HG02623 (cell line): ENCODE results near the gene INSL6.
"Not testable (repeated sequence)": the region's sequence is repeated elsewhere in the genome, so short reads cannot be mapped to it uniquely, and the experiment has no call there.

Experiments used
- ATAC-seq: cut with Tn5 transposase; IDR thresholded peaks from one replicate; pipeline ENCODE4 v1.9.1; 2021; ENCODE audit warnings: moderate library complexity; ENCODE audit not compliant: unreplicated experiment

The INSL6 gene

DNA sequence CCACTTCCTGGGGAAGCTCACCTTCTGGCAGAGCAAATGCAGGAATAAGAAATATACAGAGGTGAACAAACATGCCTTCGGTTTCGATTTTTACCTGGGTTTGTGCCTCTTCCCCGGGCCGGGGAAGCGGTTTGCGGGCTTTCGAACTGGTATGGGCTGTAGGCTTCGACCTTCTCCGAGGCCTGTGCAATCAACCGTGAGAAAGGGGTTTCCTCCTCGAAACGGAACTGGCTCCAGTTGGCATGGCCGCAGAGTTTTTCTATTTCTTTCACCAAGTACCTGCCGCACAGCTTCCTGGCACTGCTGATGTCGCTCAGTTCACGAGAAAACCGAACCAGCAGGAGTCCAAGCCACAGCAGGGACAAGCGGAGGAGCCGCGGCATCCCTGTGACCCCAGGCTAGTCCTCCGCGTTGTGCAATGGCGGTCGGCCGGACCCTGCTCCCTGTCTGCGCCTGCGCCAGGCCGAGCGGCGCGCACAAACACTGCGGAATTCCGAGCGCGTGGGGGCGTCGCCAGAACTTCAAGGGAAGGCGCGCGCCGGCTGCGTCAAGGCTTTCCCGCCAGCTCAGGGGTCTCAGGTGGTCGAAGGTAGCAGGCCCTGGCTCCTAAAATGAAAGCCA is at the start of gene INSL6:
INSL6 (minus strand) TSS at position 420 of the 621 bp plus-strand sequence; CDS start at position 383, 37 bp downstream.
- no peak for ATAC-seq

DNA sequence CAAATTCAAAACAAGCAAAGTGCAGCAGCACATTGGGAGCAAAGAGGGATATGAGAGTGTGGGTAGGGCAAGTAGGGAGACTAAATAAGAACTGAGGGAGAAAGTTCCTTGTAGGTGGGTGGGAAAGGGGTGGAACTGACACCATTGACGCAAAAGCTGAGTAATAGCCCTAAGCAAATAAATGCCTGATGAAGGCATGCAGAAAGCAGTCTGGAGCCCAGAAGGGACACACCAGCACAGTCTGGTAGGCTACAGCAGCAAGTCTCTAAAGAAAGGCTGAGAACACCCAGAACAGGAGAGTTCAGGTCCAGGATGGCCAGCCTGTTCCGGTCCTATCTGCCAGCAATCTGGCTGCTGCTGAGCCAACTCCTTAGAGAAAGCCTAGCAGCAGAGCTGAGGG is 45.8 kb upstream of the INSL6 start, which contains the start of gene INSL4:
INSL4 (plus strand) TSS at position 208 of the 400 bp plus-strand sequence; CDS start at position 313, 105 bp downstream.
- ATAC-seq: no peak

DNA sequence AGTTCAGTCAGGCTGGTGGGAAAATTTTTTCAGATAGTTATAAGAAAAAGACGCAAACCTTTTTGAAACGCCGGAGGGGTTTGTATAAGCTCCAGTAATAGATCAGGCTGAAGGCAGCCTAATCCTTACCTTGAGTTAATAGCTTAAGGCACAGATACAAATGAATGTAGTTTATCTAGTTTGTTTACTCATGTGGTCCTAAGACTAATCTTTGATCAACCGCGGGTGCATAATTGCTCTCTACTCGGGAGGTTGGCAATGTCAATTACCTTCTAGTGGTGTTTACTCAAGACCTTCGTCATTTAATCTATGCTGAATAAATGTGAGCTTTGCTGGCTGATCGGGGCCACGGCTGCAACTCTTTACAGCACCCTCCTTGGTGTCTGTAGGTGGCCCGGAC is 45.1 kb upstream of the INSL6 start:
- ATAC-seq: no peak

GRCh38 chr9:5205071-5205470 is 19.6 kb upstream of the INSL6 start:
- no peak for ATAC-seq

GRCh38 chr9:5195463-5195862 is 10.0 kb upstream of the INSL6 start:
- no peak for ATAC-seq

- no peak for ATAC-seq
These were observed 7.9 kb upstream of the INSL6 start for GRCh38 chr9:5193345-5193744.

DNA sequence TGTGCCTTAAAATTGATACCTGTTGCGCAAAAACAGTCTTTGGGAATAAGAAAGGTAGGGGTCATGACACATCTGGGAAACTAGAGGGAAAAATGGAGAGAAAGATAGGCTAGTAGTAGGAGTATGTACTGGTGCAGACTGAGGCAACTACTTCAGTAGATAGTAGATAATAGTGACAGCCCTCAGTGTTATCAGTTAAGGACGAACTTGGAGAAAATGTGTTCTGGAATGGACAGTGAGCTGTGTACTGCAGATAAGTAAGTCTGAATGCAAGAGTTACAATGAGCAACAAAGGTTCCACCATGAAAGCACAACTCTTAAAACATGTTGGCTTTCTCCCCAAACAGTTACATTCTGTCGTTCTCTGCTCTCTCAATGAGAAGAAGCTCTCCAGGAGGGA is 6.5 kb upstream of the INSL6 start:
- ATAC-seq: no peak

DNA sequence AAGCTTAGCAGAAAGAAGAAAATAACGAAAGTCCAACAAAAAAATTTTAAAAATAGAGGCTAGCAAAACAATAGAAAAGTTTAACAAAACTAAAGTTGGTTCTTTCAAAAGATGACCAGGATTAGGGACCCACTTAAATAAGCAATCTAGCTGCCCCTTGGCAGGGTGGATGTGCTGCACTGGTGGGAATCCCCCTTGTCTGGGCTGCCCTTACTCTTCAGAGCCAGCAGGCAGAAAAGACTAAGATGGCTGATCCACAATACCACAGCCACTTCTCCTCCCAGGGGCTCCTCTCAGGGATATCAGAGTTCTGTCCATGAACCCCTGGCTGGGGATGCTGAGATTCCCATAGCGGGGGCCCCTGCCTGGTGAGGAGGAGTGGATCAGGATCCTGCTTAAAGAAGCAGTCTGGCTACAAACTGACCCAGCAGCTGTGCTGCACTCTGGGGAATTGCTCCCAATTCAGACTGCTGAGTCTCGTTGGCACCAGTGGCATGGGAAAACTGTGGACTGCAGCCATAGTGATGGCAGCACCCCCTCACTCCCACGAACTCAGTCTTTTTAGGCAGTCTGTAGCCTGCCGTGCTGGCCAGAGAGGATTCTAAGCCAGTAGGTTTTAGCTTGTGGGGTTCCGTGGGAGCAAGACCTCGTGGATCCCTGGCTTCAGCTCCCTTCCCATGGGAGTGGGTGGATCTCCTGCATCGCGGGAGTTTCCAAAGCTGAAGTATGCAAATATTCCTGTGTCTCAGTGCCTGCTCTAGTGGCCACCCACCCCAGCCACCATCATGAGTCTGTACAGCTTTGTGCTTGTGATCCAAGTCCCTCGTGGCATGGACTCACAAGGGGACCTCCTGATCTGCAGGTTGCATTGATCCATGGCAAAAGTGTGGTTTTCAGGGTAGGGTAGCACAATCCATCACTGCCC is 2.9 kb upstream of the INSL6 start:
- ATAC-seq: no peak

- ATAC-seq: no peak
These were observed 1.2 kb upstream of the INSL6 start for GRCh38 chr9:5186416-5187169.

GRCh38 chr9:5184776-5185175 is 663 bp downstream of the INSL6 start:
- no peak for ATAC-seq

DNA sequence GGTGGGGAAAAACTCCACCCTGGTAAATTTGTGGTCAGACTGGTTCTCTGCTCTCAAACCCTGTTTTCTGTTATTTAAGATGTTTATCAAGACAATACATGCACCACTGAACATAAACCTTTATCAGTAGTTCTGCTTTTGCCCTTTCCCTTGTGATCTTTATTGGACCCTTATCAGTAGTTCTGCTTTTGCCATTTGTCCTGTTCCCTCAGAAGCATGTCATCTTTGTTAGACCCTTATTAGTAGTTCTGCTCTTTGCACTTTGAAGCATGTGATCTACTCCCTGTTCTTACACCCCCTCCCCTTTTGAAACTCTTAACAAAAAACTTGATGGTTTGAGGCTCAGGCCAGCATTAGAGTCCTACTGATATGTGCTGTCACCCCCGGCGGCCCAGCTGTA is 4.8 kb downstream of the INSL6 start:
- ATAC-seq: not testable (repeated sequence)

GRCh38 chr9:5178126-5178805 is 7.2 kb downstream of the INSL6 start:
- ATAC-seq: no peak

GRCh38 chr9:5146241-5146640 is 39.2 kb downstream of the INSL6 start:
- no peak for ATAC-seq

DNA sequence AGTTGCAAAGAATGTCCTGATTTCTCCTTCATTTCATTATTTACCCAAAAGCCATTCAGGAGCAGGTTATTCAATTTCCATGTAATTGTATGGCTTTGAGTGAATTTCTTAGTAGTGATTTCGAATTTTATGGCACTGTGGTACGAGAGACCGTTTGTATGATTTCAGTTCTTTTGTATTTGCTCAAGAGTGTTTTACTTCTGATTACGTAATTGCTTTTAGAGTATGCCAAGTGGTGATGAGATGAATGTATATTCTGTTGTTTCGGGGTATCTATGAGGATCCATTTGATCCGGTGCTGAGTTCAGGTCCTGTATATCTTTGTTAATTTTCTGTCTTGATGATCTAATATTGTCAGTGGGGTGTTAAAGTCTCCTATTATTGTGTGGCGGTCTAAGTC is 41.2 kb downstream of the INSL6 start:
- ATAC-seq: no peak

GRCh38 chr9:5140151-5140550 is 45.3 kb downstream of the INSL6 start:
- ATAC-seq: no peak

DNA sequence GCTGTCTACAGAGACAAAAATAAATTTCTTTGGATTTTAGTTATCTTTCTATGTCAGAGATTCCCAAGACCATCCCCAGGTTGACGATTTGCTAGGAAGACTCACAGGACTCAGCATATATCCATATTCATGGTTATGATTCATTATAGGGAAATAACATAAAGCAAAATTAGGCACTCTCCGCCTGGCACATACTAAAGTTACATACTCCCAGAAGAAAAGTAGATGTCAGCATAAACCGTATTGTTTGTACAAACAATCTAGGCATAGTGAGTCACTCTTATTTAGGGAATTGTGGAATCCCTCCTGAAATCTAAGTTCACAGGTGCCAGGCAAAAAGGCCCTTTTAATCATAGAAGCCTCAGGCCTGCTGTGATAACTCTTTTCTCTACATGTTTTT is 62.9 kb downstream of the INSL6 start:
- no peak for ATAC-seq

- ATAC-seq: no peak
These were observed 63.3 kb downstream of the INSL6 start for GRCh38 chr9:5122116-5122515.

DNA sequence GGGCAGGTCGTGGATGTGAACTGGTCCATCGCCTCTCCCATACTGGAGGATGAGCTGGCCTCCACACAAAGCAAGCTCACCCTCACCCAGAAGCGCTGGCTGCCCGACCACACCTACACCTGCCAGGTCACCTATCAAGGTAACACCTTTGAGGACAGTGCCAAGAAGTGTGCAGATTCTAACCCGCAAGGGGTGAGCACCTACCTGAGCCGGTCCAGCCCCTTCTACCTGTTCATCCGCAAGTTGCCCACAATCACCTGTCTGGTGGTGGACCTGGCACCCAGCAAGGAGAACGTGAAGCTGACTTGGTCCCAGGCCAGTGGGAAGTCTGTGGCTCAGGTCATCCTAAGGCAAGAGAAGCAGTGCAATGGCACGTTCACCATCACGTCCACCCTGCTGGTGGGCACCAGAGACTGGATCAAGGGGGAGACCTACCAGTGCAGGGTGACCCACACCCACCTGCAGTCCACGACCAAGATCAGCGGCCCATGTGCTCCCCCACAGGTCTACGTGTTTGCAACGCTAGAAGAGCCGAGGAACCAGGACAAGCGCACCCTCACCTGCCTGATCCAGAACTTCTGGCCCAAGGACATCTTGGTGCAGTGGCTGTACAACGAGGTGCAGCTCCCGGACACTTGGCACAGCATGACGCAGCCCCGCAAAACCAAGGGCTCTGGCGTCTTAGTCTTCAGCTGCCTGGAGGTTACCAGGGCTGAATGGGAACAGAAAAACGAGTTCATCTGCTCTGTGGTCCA is 71.3 kb downstream of the INSL6 start:
- no peak for ATAC-seq
